ENCODE results near the gene CPVL. TPM values are rescaled to one million over a fixed set of nuclear protein-coding genes. Genes with fewer than 3 reads are reported as not detected.
A peak's percentile ranks its signal among the peaks of the same experiment; 100 is the strongest.

Gene CPVL
- total RNA-seq, 2 experiments from 2014 or later: not detected

DNA sequence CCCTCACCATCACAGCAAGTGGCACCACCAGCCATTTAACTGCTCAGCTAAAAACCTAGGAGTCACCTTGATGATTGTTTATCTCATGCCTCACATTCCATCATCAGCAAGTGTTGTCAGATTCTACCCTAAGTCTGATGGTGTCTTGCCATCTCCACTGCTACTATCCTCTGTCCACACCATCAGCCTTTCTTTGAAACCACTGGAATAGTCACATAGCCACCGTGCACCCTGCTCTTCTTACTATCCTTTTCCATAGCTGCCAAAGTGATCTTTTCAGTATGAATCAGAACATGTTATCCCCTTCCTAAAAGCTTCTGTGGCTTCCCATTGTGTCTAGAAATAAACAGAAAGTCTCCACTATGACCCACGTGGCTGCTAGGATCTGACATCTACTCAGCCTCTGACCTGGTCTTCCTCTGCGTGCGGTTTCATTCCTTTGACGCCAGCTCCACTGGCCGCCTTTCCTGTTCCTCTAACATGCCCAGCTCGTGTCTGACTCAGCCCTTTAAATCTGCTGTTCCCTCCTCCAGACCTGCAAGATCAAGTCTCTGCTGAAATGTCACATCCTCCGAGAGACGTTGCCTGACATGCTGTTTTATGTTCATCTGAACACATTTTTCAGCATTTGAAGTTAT, 31.7 kb upstream of the CPVL start:
- peak; percentile 50 for DNase-seq
- Mint-ChIP-seq H3K4me3 (no peak overlapping the region), H3K9me3 (peaks cover 2% of the 10 kb centered on the region), H3K36me3 (ENCODE audit: low read depth) (no peaks in the 10 kb centered on the region), H3K27ac (no peak overlapping the region), H3K4me1 (ENCODE audit: low read depth) (peaks cover 5% of the 10 kb centered on the region), H3K27me3 (ENCODE audit: low read depth) (peaks cover 14% of the 10 kb centered on the region)
- intact Hi-C loops (cut with micrococcal nuclease): no loop called here
- CTCF ChIA-PET: interaction anchor here (0.7 to 1.8 kb wide), 2 partner anchors 10 to 59 kb away, joined by 3 to 8 read pairs; no protein-coding TSS in a partner anchor

DNA sequence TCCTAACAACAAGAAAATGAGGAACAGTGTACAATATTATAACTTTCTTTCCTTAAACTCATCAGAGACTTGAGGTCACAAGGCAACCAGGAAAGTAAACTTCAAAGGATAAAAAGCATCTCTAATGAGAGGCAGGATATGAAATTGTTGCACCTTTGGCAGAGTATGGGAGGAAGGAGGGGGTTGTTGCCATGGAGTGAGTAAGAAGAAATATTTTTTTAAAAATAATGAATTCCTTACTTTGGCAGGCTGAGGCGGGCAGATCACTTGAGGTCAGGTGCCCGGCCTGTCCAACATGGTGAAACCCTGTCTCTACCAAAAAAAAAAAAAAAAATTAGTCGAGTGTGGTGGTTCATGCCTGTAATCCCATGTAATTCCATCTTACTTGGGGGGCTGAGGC, 27.1 kb upstream of the CPVL start:
- Mint-ChIP-seq H3K4me1 (ENCODE audit: low read depth) (peaks cover 5% of the 10 kb centered on the region), H3K27me3 (ENCODE audit: low read depth) (peaks cover 11% of the 10 kb centered on the region), H3K4me3 (no peak overlapping the region), H3K27ac (no peak overlapping the region), H3K9me3 (no peaks in the 10 kb centered on the region), H3K36me3 (ENCODE audit: low read depth) (no peaks in the 10 kb centered on the region)
- DNase-seq: no peak
- intact Hi-C loops (cut with micrococcal nuclease): no loop called here
- CTCF ChIA-PET: interaction anchor here (1.1 to 1.6 kb wide), 3 partner anchors 17 to 252 kb away, joined by 3 read pairs; no protein-coding TSS in a partner anchor

DNA sequence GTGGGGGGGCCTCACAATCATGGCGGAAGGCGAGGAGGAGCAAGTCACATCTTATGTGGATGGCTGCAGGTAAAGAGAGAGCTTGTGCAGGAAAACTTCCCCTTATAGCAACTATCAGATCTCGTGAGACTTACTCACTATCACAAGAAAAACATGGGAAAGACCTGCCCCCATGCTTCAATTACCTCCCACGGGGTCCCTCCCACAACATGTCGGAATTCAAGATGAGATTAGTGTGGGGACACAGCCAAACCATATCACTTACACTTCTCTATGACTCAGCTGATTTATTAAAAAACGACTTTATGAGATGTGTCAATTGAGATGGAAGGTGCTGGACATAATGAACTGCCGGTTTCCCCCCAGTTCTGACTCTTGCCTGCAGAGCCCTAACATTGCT, 24.4 kb upstream of the CPVL start:
- H3K27ac Mint-ChIP-seq: no peak overlapping the region
- no peak for DNase-seq

DNA sequence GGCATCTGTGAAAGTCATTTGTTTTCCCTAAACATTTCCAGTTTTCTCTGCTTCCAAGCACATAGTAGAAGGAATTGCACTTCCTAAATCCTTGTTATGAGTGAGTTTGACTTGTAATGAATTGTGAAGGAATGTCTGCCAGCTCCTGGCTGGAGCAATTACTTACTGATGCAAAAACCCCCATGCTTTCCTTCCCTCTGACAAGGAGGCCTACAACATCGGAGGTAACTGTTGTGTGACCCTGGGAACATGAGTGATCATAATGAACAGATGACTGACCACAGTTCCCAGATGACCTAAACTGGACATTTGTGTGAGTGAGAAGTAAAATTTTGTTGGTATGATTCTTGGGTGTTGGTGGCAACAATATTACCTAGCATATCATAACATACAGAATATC, 21.4 kb upstream of the CPVL start:
- Mint-ChIP-seq H3K27me3 (ENCODE audit: low read depth) (peaks cover 5% of the 10 kb centered on the region), H3K4me3 (no peak overlapping the region), H3K4me1 (ENCODE audit: low read depth) (no peaks in the 10 kb centered on the region), H3K9me3 (peaks cover 6% of the 10 kb centered on the region), H3K36me3 (ENCODE audit: low read depth) (no peaks in the 10 kb centered on the region), H3K27ac (no peak overlapping the region)
- intact Hi-C loops (cut with micrococcal nuclease): no loop called here
- DNase-seq: no peak
- CTCF ChIA-PET: no interaction called here

More for the DNA sequence above, 24.4 kb upstream of the CPVL start:
- CTCF ChIA-PET: interaction anchor here (0.6 kb wide), 1 partner anchor 17 kb away, joined by 3 read pairs; no protein-coding TSS in a partner anchor
- Mint-ChIP-seq H3K4me1 (ENCODE audit: low read depth) (no peaks in the 10 kb centered on the region), H3K9me3 (peaks cover 6% of the 10 kb centered on the region), H3K36me3 (ENCODE audit: low read depth) (no peaks in the 10 kb centered on the region), H3K27me3 (ENCODE audit: low read depth) (peaks cover 7% of the 10 kb centered on the region), H3K4me3 (no peak overlapping the region)
- intact Hi-C loops (cut with micrococcal nuclease): no loop called here

DNA sequence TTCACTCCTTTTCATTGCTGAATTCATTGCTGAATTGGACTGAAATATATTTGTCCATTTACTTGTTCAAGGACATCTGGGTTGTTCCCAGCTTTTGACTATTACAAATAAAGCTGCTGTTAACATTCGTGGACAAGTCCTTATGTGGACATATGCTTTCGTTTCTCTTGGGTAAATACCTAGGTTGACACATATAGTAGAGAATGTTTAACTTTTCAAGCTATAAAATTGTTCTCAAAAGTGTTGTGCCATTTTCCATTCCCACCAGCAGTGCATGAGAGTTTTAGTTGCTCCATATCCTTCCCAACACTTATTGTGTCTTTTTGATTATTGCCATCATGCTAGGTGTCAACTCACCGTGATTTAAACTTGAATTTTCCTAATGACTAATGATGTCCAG, 17.5 kb upstream of the CPVL start:
- H3K27ac Mint-ChIP-seq: no peak overlapping the region
- intact Hi-C loops (cut with micrococcal nuclease): no loop called here
- DNase-seq: no peak

DNA sequence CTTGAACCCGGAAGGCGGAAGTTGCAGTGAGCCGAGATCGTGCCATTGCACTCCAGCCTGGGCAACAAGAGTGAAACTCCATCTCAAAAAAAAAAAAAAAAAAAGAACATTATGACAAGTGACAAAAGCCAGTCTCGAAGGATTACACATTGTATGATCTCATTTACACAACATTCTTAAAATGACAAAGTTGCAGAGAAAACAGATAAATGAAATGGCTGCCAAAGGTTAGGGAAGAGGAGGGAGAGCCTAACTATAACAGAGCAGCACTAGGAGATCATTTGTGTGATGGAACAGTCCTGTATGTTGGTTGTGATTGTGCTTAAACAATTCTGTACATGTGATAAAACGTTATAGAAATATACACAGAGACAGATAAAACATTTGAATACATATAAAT, 16.2 kb upstream of the CPVL start:
- intact Hi-C loops (cut with micrococcal nuclease): no loop called here
- H3K36me3 Mint-ChIP-seq (ENCODE audit: low read depth): no peaks in the 10 kb centered on the region
- peaks cover 6% of the 10 kb centered on the region for H3K9me3 Mint-ChIP-seq
- no peaks in the 10 kb centered on the region for H3K4me1 Mint-ChIP-seq (ENCODE audit: low read depth)
- H3K27me3 Mint-ChIP-seq (ENCODE audit: low read depth): peaks cover 18% of the 10 kb centered on the region
- H3K27ac Mint-ChIP-seq: no peak overlapping the region
- H3K4me3 Mint-ChIP-seq: no peak overlapping the region
- DNase-seq: no peak
- CTCF ChIA-PET: no interaction called here

More for the DNA sequence above, 17.5 kb upstream of the CPVL start:
- Mint-ChIP-seq H3K36me3 (ENCODE audit: low read depth) (no peaks in the 10 kb centered on the region), H3K27me3 (ENCODE audit: low read depth) (peaks cover 21% of the 10 kb centered on the region), H3K4me1 (ENCODE audit: low read depth) (no peaks in the 10 kb centered on the region), H3K9me3 (peaks cover 6% of the 10 kb centered on the region), H3K4me3 (no peak overlapping the region)
- CTCF ChIA-PET: interaction anchor here (1.3 kb wide), 1 partner anchor 34 kb away, joined by 4 read pairs; no protein-coding TSS in a partner anchor

DNA sequence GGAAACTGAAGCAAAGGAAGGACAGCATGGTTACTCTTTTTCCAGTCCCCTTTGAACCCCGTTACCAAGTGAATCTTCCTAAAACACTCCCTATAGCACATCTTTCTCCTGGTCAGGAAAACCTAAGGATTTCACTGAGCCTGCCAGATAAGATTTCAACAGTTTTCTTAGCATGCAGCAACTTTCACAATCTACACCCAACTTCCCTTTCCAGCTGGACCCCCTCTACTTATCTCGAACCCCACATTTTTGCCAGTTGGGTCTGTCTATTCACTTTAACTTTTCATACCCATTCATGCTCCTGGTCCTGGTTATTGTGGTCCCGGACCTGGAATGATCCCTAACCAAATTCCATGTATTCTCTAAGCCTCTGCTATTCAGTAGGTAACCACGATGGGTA, 14.9 kb upstream of the CPVL start:
- Mint-ChIP-seq H3K4me3 (no peak overlapping the region), H3K4me1 (ENCODE audit: low read depth) (no peaks in the 10 kb centered on the region), H3K9me3 (peaks cover 4% of the 10 kb centered on the region), H3K36me3 (ENCODE audit: low read depth) (no peaks in the 10 kb centered on the region), H3K27ac (no peak overlapping the region), H3K27me3 (ENCODE audit: low read depth) (peaks cover 18% of the 10 kb centered on the region)
- DNase-seq: no peak
- intact Hi-C loops (cut with micrococcal nuclease): no loop called here
- CTCF ChIA-PET: no interaction called here

DNA sequence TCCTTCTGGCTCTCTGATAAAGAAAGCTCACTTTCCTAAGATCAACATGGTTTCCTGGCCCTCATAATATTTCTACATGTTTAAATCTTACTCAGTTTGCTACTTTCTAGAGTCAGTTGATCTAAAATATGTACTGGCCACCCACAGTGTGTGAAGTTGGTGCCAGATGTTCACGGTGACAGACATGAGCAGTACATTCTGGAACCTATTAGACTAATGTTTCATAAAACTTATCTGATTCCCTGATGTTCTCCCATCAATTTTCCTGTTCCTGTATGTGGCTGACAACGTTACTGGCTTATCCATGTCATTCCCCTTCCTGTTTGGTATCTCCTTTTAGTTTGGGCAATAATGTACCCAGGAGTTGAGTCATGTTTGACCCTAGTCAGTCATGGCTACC, 13.7 kb upstream of the CPVL start:
- Mint-ChIP-seq H3K4me1 (ENCODE audit: low read depth) (no peaks in the 10 kb centered on the region), H3K36me3 (ENCODE audit: low read depth) (no peaks in the 10 kb centered on the region), H3K4me3 (no peak overlapping the region), H3K27me3 (ENCODE audit: low read depth) (peaks cover 16% of the 10 kb centered on the region), H3K9me3 (no peaks in the 10 kb centered on the region), H3K27ac (no peak overlapping the region)
- no peak for DNase-seq
- intact Hi-C loops (cut with micrococcal nuclease): no loop called here
- CTCF ChIA-PET: no interaction called here

DNA sequence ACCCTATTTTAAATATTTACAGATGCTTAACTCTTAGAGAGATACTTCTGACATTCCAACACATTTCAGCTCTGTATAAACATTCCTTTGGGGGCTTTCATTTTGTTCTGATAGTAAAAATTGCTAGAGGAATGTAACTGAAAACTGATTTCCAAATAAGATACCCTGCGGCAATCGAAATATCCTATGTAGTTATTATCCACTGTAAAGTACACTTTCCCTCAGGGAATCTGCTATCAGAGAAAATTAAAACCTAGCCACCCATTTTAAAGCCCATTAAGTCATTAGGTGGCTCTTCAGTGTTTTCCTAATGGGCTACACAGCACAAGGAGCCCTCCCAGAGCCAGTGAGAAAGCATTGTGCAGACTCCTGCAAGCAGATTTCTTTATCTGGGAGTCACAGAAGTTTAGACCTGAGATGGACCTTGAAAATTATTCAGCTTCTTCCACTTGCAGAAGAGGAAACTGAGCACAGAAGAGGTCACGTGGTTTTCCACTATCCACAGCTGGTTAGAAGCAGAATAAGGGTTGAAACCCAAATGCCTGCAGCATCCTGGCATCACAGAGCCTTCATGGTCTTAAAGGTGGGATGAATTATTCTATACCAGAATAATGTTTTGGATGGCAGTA, 12.6 kb upstream of the CPVL start:
- CTCF ChIA-PET: no interaction called here
- no peak overlapping the region for H3K4me3 Mint-ChIP-seq
- peaks cover 16% of the 10 kb centered on the region for H3K27me3 Mint-ChIP-seq (ENCODE audit: low read depth)
- H3K27ac Mint-ChIP-seq: no peak overlapping the region
- H3K36me3 Mint-ChIP-seq (ENCODE audit: low read depth): no peaks in the 10 kb centered on the region
- H3K4me1 Mint-ChIP-seq (ENCODE audit: low read depth): no peaks in the 10 kb centered on the region
- no peaks in the 10 kb centered on the region for H3K9me3 Mint-ChIP-seq
- no peak for DNase-seq
- intact Hi-C loops (cut with micrococcal nuclease): no loop called here

DNA sequence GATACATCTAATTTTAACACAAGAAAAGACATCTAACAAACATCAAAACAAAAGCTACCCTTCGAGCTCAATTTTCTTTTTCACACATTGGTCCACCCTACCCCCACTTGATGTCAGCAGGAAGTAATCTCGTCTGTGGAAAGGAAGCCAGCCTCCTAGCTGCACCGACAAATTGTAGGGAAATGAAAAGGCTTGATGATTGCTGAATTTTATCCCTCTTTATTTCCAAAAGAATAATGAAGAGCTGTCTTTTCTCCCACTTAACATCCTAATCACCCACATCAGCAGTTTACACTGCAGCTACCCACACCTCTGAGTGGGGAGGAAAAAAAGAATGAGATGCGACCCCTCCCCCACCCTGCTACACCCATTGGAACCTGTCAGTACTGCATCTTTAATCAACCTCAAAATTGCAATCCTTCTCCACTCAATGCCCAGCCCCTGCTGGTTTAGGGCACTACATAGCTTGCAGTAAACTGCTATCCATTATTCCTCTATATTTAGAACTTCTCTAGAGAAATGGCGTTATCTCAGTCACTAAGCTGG, 10.6 kb upstream of the CPVL start:
- CTCF ChIA-PET: interaction anchor here (0.7 to 1.7 kb wide), 4 partner anchors 9 to 746 kb away, joined by 3 to 6 read pairs (median 3); no protein-coding TSS in a partner anchor

DNA sequence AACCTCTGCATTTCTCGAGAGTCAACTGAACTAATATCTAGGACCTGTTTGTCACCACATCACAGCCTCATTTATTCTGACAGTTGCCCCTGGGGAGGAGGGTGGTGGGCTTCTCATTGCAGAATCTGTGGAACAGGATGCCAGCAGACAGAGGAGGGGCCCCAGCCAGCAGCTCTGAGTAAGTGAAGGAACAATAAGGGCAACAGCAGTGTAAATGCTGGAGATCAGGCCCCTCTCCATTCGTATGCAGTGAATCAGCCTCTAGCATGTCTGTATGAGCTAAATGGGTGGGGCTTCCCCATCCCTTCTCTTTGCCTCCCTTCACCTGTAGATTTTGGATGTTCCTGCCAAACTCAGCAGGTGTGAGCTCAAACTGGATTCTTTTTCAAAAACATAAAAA, 7.7 kb upstream of the CPVL start:
- peaks cover 9% of the 10 kb centered on the region for H3K27me3 Mint-ChIP-seq (ENCODE audit: low read depth)
- no peaks in the 10 kb centered on the region for H3K9me3 Mint-ChIP-seq
- intact Hi-C loops (cut with micrococcal nuclease): no loop called here
- CTCF ChIA-PET: interaction anchor here (0.7 kb wide), 1 partner anchor 274 kb away, joined by 3 read pairs; no protein-coding TSS in a partner anchor
- no peak for DNase-seq
- no peaks in the 10 kb centered on the region for H3K36me3 Mint-ChIP-seq (ENCODE audit: low read depth)
- H3K27ac Mint-ChIP-seq: no peak overlapping the region
- no peak overlapping the region for H3K4me3 Mint-ChIP-seq
- no peaks in the 10 kb centered on the region for H3K4me1 Mint-ChIP-seq (ENCODE audit: low read depth)

More for the DNA sequence above, 10.6 kb upstream of the CPVL start:
- no peak for DNase-seq
- Mint-ChIP-seq H3K4me3 (no peak overlapping the region), H3K36me3 (ENCODE audit: low read depth) (no peaks in the 10 kb centered on the region), H3K4me1 (ENCODE audit: low read depth) (no peaks in the 10 kb centered on the region), H3K9me3 (no peaks in the 10 kb centered on the region), H3K27ac (no peak overlapping the region), H3K27me3 (ENCODE audit: low read depth) (peaks cover 16% of the 10 kb centered on the region)
- intact Hi-C loops (cut with micrococcal nuclease): no loop called here

DNA sequence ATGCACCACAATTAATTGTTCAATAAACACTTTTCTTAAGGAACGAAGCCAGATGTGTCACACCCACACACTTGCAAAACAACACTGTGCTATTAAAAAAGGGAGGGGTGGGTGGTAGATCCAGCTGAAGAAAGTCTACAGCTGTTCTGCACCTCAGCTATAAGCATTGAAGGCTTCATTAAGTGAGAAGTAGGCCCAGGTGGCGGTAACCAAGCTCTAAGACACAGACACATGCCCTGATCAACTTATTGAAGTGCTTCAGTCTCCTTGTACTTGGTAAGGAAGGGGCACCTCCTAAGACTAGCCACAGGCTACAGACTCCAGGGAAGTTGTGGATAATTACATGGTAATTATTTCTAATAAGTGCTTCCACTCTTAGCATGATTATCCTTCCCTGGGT, 4.5 kb upstream of the CPVL start:
- Mint-ChIP-seq H3K4me3 (no peak overlapping the region), H3K27me3 (ENCODE audit: low read depth) (peaks cover 25% of the 10 kb centered on the region), H3K27ac (no peak overlapping the region), H3K9me3 (no peaks in the 10 kb centered on the region), H3K4me1 (ENCODE audit: low read depth) (peaks cover 6% of the 10 kb centered on the region), H3K36me3 (ENCODE audit: low read depth) (no peaks in the 10 kb centered on the region)
- intact Hi-C loops (cut with micrococcal nuclease): no loop called here
- CTCF ChIA-PET: no interaction called here
- no peak for DNase-seq

DNA sequence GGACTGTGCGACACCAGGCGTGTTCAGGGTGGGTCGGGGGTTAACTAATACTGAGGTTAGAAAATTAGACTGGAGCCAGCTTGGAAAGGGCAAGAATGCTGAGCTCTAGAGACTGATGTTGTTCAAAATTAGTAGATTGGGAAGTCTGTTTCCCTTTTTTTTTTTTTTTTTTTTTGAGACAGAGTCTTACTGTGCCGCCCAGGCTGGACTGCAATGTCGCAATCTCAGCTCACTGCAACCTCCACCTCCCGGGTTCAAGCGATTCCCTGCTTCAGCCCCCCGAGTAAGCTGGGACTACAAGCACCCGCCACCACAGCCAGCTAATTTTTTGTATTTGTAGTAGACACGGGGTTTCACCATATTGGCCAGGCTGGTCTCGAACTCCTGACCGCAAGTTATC, 2.7 kb upstream of the CPVL start:
- intact Hi-C loops (cut with micrococcal nuclease): no loop called here
- CTCF ChIA-PET: no interaction called here
- Mint-ChIP-seq H3K36me3 (ENCODE audit: low read depth) (no peaks in the 10 kb centered on the region), H3K9me3 (no peaks in the 10 kb centered on the region), H3K4me1 (ENCODE audit: low read depth) (peaks cover 7% of the 10 kb centered on the region), H3K27ac (no peak overlapping the region), H3K27me3 (ENCODE audit: low read depth) (peaks cover 37% of the 10 kb centered on the region), H3K4me3 (no peak overlapping the region)
- no peak for DNase-seq
